PC-9 (cell line): ENCODE results near the gene PTCD2.

ENCODE experiments used
- EZH2 ChIP-seq: fragments of 200-600 bp; sonication (generic); IDR thresholded peaks from 2 replicates; pipeline ENCODE4 v1.8.0; 2017; ENCODE audit warnings: antibody characterized with exemption, low read depth
- TF ChIP-seq, protein P1 (sequence below): fragments of 200-600 bp; sonication (generic); conservative IDR thresholded peaks from 2 replicates; pipeline ENCODE4 v1.6.1; 2017; ENCODE audit warnings: mixed run types, antibody characterized with exemption, mild to moderate bottlenecking, moderate library complexity

- TF ChIP-seq, protein P1, sequence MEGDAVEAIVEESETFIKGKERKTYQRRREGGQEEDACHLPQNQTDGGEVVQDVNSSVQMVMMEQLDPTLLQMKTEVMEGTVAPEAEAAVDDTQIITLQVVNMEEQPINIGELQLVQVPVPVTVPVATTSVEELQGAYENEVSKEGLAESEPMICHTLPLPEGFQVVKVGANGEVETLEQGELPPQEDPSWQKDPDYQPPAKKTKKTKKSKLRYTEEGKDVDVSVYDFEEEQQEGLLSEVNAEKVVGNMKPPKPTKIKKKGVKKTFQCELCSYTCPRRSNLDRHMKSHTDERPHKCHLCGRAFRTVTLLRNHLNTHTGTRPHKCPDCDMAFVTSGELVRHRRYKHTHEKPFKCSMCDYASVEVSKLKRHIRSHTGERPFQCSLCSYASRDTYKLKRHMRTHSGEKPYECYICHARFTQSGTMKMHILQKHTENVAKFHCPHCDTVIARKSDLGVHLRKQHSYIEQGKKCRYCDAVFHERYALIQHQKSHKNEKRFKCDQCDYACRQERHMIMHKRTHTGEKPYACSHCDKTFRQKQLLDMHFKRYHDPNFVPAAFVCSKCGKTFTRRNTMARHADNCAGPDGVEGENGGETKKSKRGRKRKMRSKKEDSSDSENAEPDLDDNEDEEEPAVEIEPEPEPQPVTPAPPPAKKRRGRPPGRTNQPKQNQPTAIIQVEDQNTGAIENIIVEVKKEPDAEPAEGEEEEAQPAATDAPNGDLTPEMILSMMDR, result peak; percentile 49
- TF ChIP-seq EZH2, result no peak
These were observed 39.5 kb upstream of the PTCD2 start for GRCh38 chr5:72280581-72281069.
